Pericardium fibroblast (primary cell): ENCODE data around the gene C6. TPM values are rescaled to one million over a fixed set of nuclear protein-coding genes. Genes with fewer than 3 reads are reported as not detected.

Source experiments
- total RNA-seq: library from RNA; depleted of rRNA; stranded (reverse); fragments of >200 nt; gene quantifications from 2 replicates; pipeline ENCODE4 v1.2.3, GENCODE V29; 2015

C6 gene
- 10.0 and 12.7 TPM in 2 replicates for total RNA-seq

GRCh38 chr5:41213340-41213739, at the start of gene C6:
C6 (minus strand) TSS chr5:41213532; CDS start chr5:41203230, 10,302 bp downstream.

Other genes with a start within 250 kb of the C6 start
- not detected in 2 replicates for gene MROH2B, start 142.2 kb downstream of the C6 start, total RNA-seq